Superior temporal gyrus (tissue), 1 donor: ENCODE measurements around the gene GTPBP10.
"Not testable (repeated sequence)": the region's sequence is repeated elsewhere in the genome, so short reads cannot be mapped to it uniquely, and the experiment has no call there.

Experiments used
- DNase-seq: peaks from one replicate; pipeline ENCODE4 v3.0.0-alpha.2; 2016; ENCODE audit errors: extremely low spot score

The GTPBP10 gene

GRCh38 chr7:90346336-90347125, at the start of gene GTPBP10:
Gene GTPBP10, plus strand, starts transcription at chr7:90346716. Its CDS starts 26 bp downstream, at chr7:90346742.
- peak; percentile 98 for DNase-seq

GRCh38 chr7:90298145-90299038, 48.1 kb upstream of the GTPBP10 start:
- DNase-seq, result peak; percentile 63

GRCh38 chr7:90303241-90303640, 43.3 kb upstream of the GTPBP10 start:
- no peak for DNase-seq

GRCh38 chr7:90309872-90310271, 36.6 kb upstream of the GTPBP10 start:
- no peak for DNase-seq

GRCh38 chr7:90311175-90311574, 35.3 kb upstream of the GTPBP10 start:
- DNase-seq, result no peak

- peak; percentile 22 for DNase-seq
Measured at GRCh38 chr7:90312745-90313144, 33.8 kb upstream of the GTPBP10 start.

- DNase-seq, result no peak
Measured at GRCh38 chr7:90313907-90314306, 32.6 kb upstream of the GTPBP10 start.

GRCh38 chr7:90320014-90320413, 26.5 kb upstream of the GTPBP10 start:
- no peak for DNase-seq

GRCh38 chr7:90320418-90320800, 26.1 kb upstream of the GTPBP10 start:
- DNase-seq, result no peak

GRCh38 chr7:90320801-90321494, 25.6 kb upstream of the GTPBP10 start, which contains the start of gene FAM237B:
Gene FAM237B, minus strand, starts transcription at chr7:90321304. Its CDS starts 1,556 bp downstream, at chr7:90319748.
- DNase-seq, result no peak

GRCh38 chr7:90322837-90323236, 23.7 kb upstream of the GTPBP10 start:
- no peak for DNase-seq

- no peak for DNase-seq
Measured at GRCh38 chr7:90326500-90326899, 20.0 kb upstream of the GTPBP10 start.

GRCh38 chr7:90334193-90334843, 12.2 kb upstream of the GTPBP10 start:
- no peak for DNase-seq

- DNase-seq, result not testable (repeated sequence)
Measured at GRCh38 chr7:90334926-90335325, 11.6 kb upstream of the GTPBP10 start.

GRCh38 chr7:90337106-90337505, 9.4 kb upstream of the GTPBP10 start:
- no peak for DNase-seq

GRCh38 chr7:90345016-90345415, 1.5 kb upstream of the GTPBP10 start:
- no peak for DNase-seq

- no peak for DNase-seq
Measured at GRCh38 chr7:90345595-90346335, 751 bp upstream of the GTPBP10 start.

- no peak for DNase-seq
Measured at GRCh38 chr7:90347759-90348158, 1.2 kb downstream of the GTPBP10 start.

- no peak for DNase-seq
Measured at GRCh38 chr7:90349305-90349704, 2.8 kb downstream of the GTPBP10 start.

GRCh38 chr7:90350032-90350431, 3.5 kb downstream of the GTPBP10 start:
- not testable (repeated sequence) for DNase-seq

- DNase-seq, result no peak
Measured at GRCh38 chr7:90351987-90352386, 5.5 kb downstream of the GTPBP10 start.
